Spleen (tissue), 11 donors: ENCODE data around the gene PRKRIP1. TPM values are rescaled to one million over a fixed set of nuclear protein-coding genes. Genes with fewer than 3 reads are reported as not detected.

Source experiments
- DNase-seq: peaks from one replicate; pipeline ENCODE4 v3.0.0-alpha.2; 2020
- H3K27ac ChIP-seq, 8 donors: fragments of 200-600 bp; sonication (generic) in 7 of 8; 1 replicate in 4 of 8; 2 replicates in 4 of 8; pipeline versions ENCODE4 v1.5.0 to v1.8.0; 2016 to 2021; ENCODE audit warnings: inconsistent platforms in 4 of 8, mild to moderate bottlenecking in 4 of 8, moderate library complexity in 1 of 8
- H3K27me3 ChIP-seq, 7 donors: fragments of 200-600 bp; sonication (generic) in 6 of 7; replicated peaks in 1 of 7; 1 replicate in 4 of 7; 2 replicates in 3 of 7; pipeline versions ENCODE4 v1.5.0 to v1.8.0; 2016 to 2021; ENCODE audit warnings: inconsistent platforms in 3 of 7, mild to moderate bottlenecking in 1 of 7
- H3K36me3 ChIP-seq, 6 donors: fragments of 200-600 bp; sonication (generic) in 5 of 6; 1 replicate in 4 of 6; 2 replicates in 2 of 6; pipeline versions ENCODE4 v1.5.0 to v1.8.0; 2016 to 2021; ENCODE audit warnings: inconsistent platforms in 2 of 6
- H3K4me1 ChIP-seq, 6 donors: fragments of 200-600 bp; sonication (generic) in 5 of 6; 1 replicate in 3 of 6; 2 replicates in 3 of 6; pipeline versions ENCODE4 v1.5.0 to v1.8.0; 2016 to 2021; ENCODE audit warnings: inconsistent platforms in 3 of 6
- H3K4me3 ChIP-seq, 8 donors: fragments of 200-600 bp; sonication (generic) in 7 of 8; 1 replicate in 4 of 8; 2 replicates in 4 of 8; pipeline versions ENCODE4 v1.5.0 to v1.8.0; 2016 to 2021; ENCODE audit warnings: inconsistent platforms in 4 of 8, mild to moderate bottlenecking in 4 of 8, moderate library complexity in 2 of 8
- H3K9me3 ChIP-seq, 8 donors: fragments of 200-600 bp; sonication (generic) in 7 of 8; 1 replicate in 4 of 8; 2 replicates in 4 of 8; pipeline versions ENCODE4 v1.5.0 to v1.8.0; 2016 to 2021; ENCODE audit warnings: inconsistent platforms in 4 of 8
- CTCF ChIP-seq, 11 experiments: fragments of 200-600 bp in 7 of 11; fragments of 450-650 bp in 4 of 11; sonication (generic) in 4 of 11; IDR thresholded peaks in 8 of 11; conservative IDR thresholded peaks in 3 of 11; 1 replicate in 7 of 11; 2 replicates in 4 of 11; pipeline versions ENCODE4 v1.4.0 to v1.8.0; 2016 to 2021; ENCODE audit warnings: antibody characterized with exemption in 11 of 11, inconsistent platforms in 4 of 11, mild to moderate bottlenecking in 1 of 11
- POLR2A ChIP-seq, 3 donors: fragments of 450-650 bp; IDR thresholded peaks; one replicate each; pipeline ENCODE4 v1.5.1; 2017; ENCODE audit warnings: antibody characterized with exemption in 3 of 3, mild to moderate bottlenecking in 1 of 3
- POLR2AphosphoS5 ChIP-seq, 3 donors: sonication (generic); formaldehyde crosslinking; IDR thresholded peaks; one replicate each; pipeline ENCODE4 v1.5.1; 2017; ENCODE audit warnings: antibody characterized with exemption in 3 of 3
- WGBS, 5 donors: extraction: QIAGEN DNeasy Blood & Tissue Kit in 3 of 5; methylation state at CpG; one replicate each; pipeline versions ENCODE4 v1.1.5 to v1.1.7; 2013 to 2018; 5-methylcytosine and 5-hydroxymethylcytosine counted together
- intact Hi-C: fragments of 100-400 bp; cut with DNase I; formaldehyde crosslinking; loops from one replicate; pipeline ENCODE4 v1.15.0; 2023; ENCODE audit warnings: low total_unique reads
- polyA plus RNA-seq, 3 donors: library from polyadenylated mRNA; stranded (reverse); fragments of 200-250 nt; gene quantifications; one replicate each; pipeline ENCODE4 v1.2.1, GENCODE V29; 2013
- total RNA-seq, 7 donors: library from RNA; depleted of rRNA in 3 of 7; stranded (reverse); fragments of >200 nt in 3 of 7; fragmentation: NEBNext Ultra II Directional in 4 of 7; extraction: Animal tissue kit (Norgen Biotek cat#: 25700) in 4 of 7; gene quantifications; one replicate each; pipeline versions ENCODE4 v1.1.0 to v1.2.1, GENCODE V29; 2016 to 2021
- donor health status: healthy with polysubstance abuse.
- donor health status: DM: no; HTN: no; CAD: no; lungs with moderate emphysema.
- donor health status: DM: no; HTN: no; CAD: no.
- donor health status: Bipolar disorder and iron deficiency.
- donor health status: healthy.
- donor health status: DM: no; HTN: no; CAD: no.
- donor health status: DM: yes; HTN: yes; CAD: no.

The PRKRIP1 gene
- total and polyA plus RNA-seq, 10 donors: 25.0 to 45.7 (median 30.4) TPM

GRCh38 chr7:102389810-102390209, 6.4 kb upstream of the PRKRIP1 start:
- TF ChIP-seq POLR2AphosphoS5 (IDR thresholded peaks at IDR 0.05) (no peak), CTCF (IDR thresholded peaks at IDR 0.05 in 8 of 11, conservative IDR thresholded peaks at IDR 0.05 in 3 of 11) (no peak), POLR2A (IDR thresholded peaks at IDR 0.05) (no peak)
- peaks cover 0 to 7% (median 2%) of the 10 kb centered on the region in 6 donors for H3K4me1 ChIP-seq
- H3K36me3 ChIP-seq: peaks cover 0 to 70% (median 12%) of the 10 kb centered on the region in 6 donors
- intact Hi-C loops: loop anchor here (5.0 kb wide), 2 partner anchors 113 to 848 kb away; no protein-coding TSS in a partner anchor
- WGBS, 5 donors: 73 to 87% (median 83%) methylated on average over 3 of the region's 3 CpGs
- H3K4me3 ChIP-seq: no peak overlapping the region
- H3K27me3 ChIP-seq: no peaks in the 10 kb centered on the region
- DNase-seq: no peak
- H3K9me3 ChIP-seq: no peaks in the 10 kb centered on the region
- no peak overlapping the region for H3K27ac ChIP-seq

- peak; percentile 90 for DNase-seq
- intact Hi-C loops: loop anchor here (5.0 kb wide), 1 partner anchor 114 kb away; no protein-coding TSS in a partner anchor
- no peak overlapping the region for H3K4me3 ChIP-seq
- H3K36me3 ChIP-seq: peaks cover 0 to 61% (median 9%) of the 10 kb centered on the region in 6 donors
- WGBS, 5 donors: 70 to 77% (median 73%) methylated on average over 10 to 12 of the region's 12 CpGs
- no peak overlapping the region for H3K27ac ChIP-seq
- TF ChIP-seq CTCF (IDR thresholded peaks at IDR 0.05 in 8 of 11, conservative IDR thresholded peaks at IDR 0.05 in 3 of 11) (peak; percentile 76 to 92 (median 88)), POLR2AphosphoS5 (IDR thresholded peaks at IDR 0.05) (peak; percentile 14 to 48 (median 24)), POLR2A (IDR thresholded peaks at IDR 0.05) (no peak)
- no peaks in the 10 kb centered on the region for H3K9me3 ChIP-seq
- peaks cover 0 to 17% (median 10%) of the 10 kb centered on the region in 6 donors for H3K4me1 ChIP-seq
- H3K27me3 ChIP-seq: no peaks in the 10 kb centered on the region
These were observed 5.3 kb upstream of the PRKRIP1 start for GRCh38 chr7:102390697-102391484.

- TF ChIP-seq CTCF (IDR thresholded peaks at IDR 0.05 in 8 of 11, conservative IDR thresholded peaks at IDR 0.05 in 3 of 11) (no peak), POLR2A (IDR thresholded peaks at IDR 0.05) (no peak), POLR2AphosphoS5 (IDR thresholded peaks at IDR 0.05) (no peak)
- Histone ChIP-seq H3K4me1 (peaks cover 6 to 28% (median 19%) of the 10 kb centered on the region in 6 donors), H3K9me3 (no peaks in the 10 kb centered on the region), H3K4me3 (no peak overlapping the region), H3K27ac (no peak overlapping the region), H3K36me3 (peaks cover 0 to 48% (median 2%) of the 10 kb centered on the region in 6 donors), H3K27me3 (no peaks in the 10 kb centered on the region)
- intact Hi-C loops: loop anchor here (5.0 kb wide), 1 partner anchor 115 kb away; no protein-coding TSS in a partner anchor
- DNase-seq: no peak
- whole genome bisulfite sequencing, 5 donors: 88 to 95% (median 92%) methylated on average over 1 of the region's 1 CpG
These were observed 3.8 kb upstream of the PRKRIP1 start for GRCh38 chr7:102392330-102392729.

- TF ChIP-seq POLR2AphosphoS5 (IDR thresholded peaks at IDR 0.05) (no peak), POLR2A (IDR thresholded peaks at IDR 0.05) (no peak), CTCF (IDR thresholded peaks at IDR 0.05 in 8 of 11, conservative IDR thresholded peaks at IDR 0.05 in 3 of 11) (no peak)
- no peak overlapping the region for H3K27ac ChIP-seq
- H3K9me3 ChIP-seq: no peaks in the 10 kb centered on the region
- H3K27me3 ChIP-seq: no peaks in the 10 kb centered on the region
- peaks cover 8 to 39% (median 25%) of the 10 kb centered on the region in 6 donors for H3K4me1 ChIP-seq
- WGBS, 5 donors: 89 to 98% (median 94%) methylated on average over 9 of the region's 9 CpGs
- intact Hi-C loops: loop anchor here (5.0 kb wide), 1 partner anchor 116 kb away; no protein-coding TSS in a partner anchor
- H3K4me3 ChIP-seq: no peak overlapping the region
- DNase-seq: no peak
- H3K36me3 ChIP-seq: peaks cover 0 to 41% (median 6%) of the 10 kb centered on the region in 6 donors
These were observed 2.7 kb upstream of the PRKRIP1 start for GRCh38 chr7:102393467-102393866.
